GM08714 (cell line): ENCODE data around the gene NTMT2.

ENCODE experiments used
- H3K4me3 ChIP-seq: fragments of 200-500 bp; sonication (Bioruptor generic); 2 replicates; pipeline ENCODE4 v1.5.1; 2014; ENCODE audit warnings: mild to moderate bottlenecking, low read length, inconsistent platforms
- ZNF274 ChIP-seq: IDR thresholded peaks from 2 replicates; pipeline ENCODE4 v1.6.1; 2012; ENCODE audit warnings: mild to moderate bottlenecking, low read depth, low read length

NTMT2 gene

DNA sequence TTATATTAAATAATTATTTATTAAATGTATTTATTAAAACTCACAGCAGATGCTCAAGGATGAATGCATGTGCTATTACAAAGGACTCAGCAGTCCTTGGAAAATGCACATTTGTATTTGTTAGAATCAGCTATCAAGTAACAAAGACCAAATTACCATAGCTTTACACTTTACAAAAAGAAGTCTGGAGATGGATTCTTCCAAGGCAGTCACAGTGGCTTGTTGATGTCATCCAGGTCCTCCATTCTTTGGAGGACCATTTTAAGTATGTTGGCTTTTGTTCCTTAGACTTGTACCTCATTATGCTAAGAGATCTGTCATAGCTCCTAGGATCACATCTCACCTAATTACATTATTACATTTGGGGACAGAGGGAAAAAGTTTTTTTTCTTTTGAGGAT is 63.4 kb downstream of the NTMT2 start:
- TF ChIP-seq ZNF274: no peak

DNA sequence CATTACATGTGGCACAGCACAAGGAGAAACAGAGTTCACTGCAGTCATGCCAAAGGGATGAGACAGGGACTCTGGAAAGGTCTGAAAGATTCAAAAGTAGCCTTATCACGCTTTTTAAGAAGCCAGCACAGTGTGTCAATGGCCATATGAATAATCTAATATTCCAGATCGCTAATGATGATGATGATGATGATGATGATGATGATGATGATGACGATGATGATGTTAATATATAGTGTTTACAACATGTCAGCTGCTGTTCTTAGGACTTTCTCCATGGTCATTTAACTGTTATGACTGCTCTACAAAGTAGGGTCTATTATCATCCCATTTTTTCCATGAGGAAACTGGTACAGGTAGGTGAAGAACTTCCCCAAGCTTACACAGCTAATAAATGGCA is 64.4 kb downstream of the NTMT2 start:
- H3K4me3 ChIP-seq: no peak overlapping the region
- no peak for TF ChIP-seq ZNF274

More for the DNA sequence above, 63.4 kb downstream of the NTMT2 start:
- no peak overlapping the region for H3K4me3 ChIP-seq

GRCh38 chr1:170213596-170213995 is 67.8 kb downstream of the NTMT2 start:
- no peak overlapping the region for H3K4me3 ChIP-seq
- TF ChIP-seq ZNF274: no peak

DNA sequence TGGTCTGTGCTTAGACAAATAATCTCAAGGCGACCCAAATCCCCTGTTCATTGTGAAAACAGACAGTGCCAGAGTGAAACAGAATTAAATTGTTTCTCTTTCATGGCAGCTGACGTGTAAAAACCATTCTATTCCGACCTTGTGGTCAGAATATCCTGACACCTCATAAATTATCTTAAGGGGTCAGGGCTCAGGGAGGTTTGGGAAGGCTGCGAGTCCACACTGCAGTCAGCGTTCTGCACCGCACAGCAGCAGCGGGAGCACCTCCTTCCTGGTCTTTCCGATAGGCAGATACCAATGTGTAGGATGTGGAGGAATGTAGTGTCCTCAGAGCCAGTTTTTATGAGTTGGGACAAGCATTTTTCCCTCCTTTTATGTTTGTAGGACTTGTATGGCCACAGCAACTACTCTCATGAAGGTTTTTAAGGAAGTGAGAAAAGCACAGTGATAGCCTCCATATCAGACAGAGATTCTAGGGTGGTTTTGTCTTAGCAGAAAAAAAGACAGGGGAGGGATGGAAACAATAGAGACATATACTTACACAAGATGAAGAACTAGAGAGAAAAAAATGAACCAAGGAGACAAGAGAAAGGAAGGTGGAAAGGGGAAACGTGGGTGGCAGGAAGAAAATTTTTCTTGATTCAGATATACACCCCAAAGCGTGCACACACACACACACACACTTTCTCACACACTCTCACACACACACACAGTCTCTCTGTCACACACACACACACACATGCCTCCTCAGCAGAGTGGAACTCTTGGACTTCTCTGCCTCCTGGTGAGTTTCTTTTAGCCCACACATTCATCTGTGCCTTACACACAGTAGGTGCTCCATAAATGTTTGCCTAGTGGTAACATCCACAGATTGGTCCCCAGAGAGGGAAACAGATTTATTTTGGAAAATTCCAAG is 68.6 kb downstream of the NTMT2 start:
- TF ChIP-seq ZNF274: no peak
- H3K4me3 ChIP-seq: no peak overlapping the region

DNA sequence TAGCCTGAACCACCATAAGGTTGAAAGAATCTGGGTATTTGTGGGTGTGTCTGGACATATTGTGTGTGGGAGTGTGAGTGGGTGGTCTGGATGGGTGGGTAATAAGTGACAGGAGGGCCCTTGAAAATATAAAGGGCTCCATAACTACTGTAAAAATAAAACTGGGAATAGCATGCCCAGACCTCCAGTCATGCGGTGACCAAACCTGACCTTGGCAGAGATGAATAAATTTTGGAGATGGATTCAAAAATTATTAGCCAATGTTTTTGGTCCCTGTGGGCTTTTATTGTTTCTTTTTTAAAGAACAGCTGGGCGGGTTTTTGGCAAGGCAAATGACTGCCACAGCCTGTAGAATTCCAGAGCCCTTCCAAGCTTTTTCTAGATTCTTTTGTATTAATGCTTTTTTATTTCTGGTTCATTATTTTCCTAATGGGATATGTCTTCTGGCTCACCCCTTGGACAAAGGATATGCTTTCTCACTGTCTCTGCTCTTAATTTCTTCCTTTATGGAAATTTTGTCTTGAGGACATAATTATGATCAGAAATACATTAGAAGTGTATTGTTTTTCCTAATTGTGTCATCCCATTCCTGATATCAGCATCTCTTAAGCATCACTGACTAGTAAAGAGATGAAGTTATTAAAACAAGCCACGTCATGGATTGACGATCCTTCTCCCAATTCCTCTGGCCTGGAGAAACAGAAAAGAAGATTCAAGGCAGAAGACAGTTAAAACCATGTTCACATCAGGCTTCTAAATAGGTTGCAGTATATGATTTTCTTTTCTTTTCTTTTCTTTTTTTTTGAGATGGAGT is 69.5 kb downstream of the NTMT2 start:
- H3K4me3 ChIP-seq: no peak overlapping the region
- TF ChIP-seq ZNF274: no peak

DNA sequence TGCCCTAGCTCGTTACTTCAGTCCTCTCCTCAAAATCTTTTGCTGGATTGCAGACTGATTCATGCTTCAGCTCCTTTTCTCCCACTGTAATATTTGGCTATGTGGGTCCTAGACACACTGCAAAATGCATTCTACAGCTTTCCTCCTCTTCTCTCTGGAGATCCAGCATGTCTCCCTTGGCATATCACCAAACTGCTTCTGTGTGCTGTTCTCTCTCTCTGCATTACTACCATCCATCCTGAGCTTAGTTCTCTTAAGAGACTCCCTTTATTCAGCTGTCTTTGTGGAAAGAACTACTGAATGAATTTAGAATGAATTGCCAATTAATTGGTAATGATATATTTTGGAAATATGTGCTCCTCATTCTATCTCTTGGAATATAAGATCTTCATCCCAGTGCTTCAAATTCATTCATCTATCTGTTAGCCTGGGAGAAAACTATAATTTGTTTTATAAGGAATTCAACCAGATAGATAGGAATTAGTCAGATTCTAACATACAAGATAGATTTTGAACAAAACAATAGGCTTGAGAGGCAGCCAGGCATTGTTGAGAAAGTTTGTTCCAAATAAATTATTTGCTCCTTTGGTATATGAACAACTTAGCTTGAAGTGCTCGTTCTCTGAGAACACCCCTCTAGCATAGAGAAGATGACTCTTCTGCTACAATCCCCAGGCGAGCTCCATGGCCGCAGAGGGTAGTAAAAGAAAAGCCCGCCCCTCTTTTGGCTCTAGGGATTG is 71.9 kb downstream of the NTMT2 start:
- no peak for TF ChIP-seq ZNF274
- H3K4me3 ChIP-seq: no peak overlapping the region

DNA sequence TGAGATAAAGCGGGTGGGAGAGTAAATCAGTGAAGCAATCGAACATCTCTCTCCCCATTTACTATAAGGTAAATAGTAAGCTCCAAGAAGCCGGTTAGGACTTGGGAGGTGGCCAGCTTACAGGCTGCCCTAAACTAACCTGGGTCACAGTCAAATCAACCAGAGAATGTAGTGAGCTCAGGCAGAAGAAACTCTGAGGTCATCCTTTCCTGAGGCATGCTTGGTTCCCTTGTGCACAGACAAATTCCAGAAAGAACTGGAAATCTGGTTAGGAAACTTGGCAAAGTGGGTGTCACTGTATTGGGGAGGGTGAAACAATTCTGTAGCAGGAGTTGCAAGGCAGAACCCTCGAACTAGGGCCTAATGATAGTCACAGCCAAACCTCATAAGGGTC is 72.5 kb downstream of the NTMT2 start:
- TF ChIP-seq ZNF274: no peak

More for the DNA sequence above, 72.5 kb downstream of the NTMT2 start:
- no peak overlapping the region for H3K4me3 ChIP-seq
